WTC11 (cell line): Measurements from ENCODE around the gene FUT6. TPM values are rescaled to one million over a fixed set of nuclear protein-coding genes. Genes with fewer than 3 reads are reported as not detected.
"Not testable (repeated sequence)": the region's sequence is repeated elsewhere in the genome, so short reads cannot be mapped to it uniquely, and the experiment has no call there.

Source experiments
- ATAC-seq: fragments of 200-7000 bp; cut with Tn5 transposase; 2 replicates; pipeline ENCODE4 v1.10.0; 2021; ENCODE audit warnings: mild to moderate bottlenecking, moderate library complexity
- CTCF ChIA-PET: fragments of 300-600 bp; sonication (Branson Sonifier 250); formaldehyde crosslinking; loops from one replicate; lab custom pipeline; 2021; ENCODE audit warnings: antibody characterized with exemption; lab: Charles Lee
- POLR2A ChIA-PET: fragments of 350-600 bp; sonication (Branson Sonifier 250); formaldehyde crosslinking; loops from one replicate; lab custom pipeline; 2021; ENCODE audit warnings: antibody characterized with exemption; lab: Charles Lee
- DNase-seq: peaks from one replicate; pipeline ENCODE4 v3.0.0; 2021; ENCODE audit warnings: low spot score
- H3K27ac Mint-ChIP-seq: 2 replicates; pipeline ENCODE4 v1.8.0; 2021; ENCODE audit warnings: mixed read lengths
- H3K27me3 Mint-ChIP-seq: 2 replicates; pipeline ENCODE4 v1.8.0; 2021; ENCODE audit warnings: low read depth, mild to moderate bottlenecking, moderate library complexity, mixed read lengths
- H3K36me3 Mint-ChIP-seq: 2 replicates; pipeline ENCODE4 v1.8.0; 2021; ENCODE audit warnings: mixed read lengths
- H3K4me1 Mint-ChIP-seq: 2 replicates; pipeline ENCODE4 v1.8.0; 2022; ENCODE audit warnings: mixed read lengths
- H3K4me3 Mint-ChIP-seq: 2 replicates; pipeline ENCODE4 v1.8.0; 2021; ENCODE audit warnings: mild to moderate bottlenecking, moderate library complexity, mixed read lengths
- H3K9me3 Mint-ChIP-seq: 2 replicates; pipeline ENCODE4 v1.8.0; 2021; ENCODE audit warnings: mixed read lengths
- ATF6 ChIP-seq: sonication (generic); formaldehyde crosslinking; IDR thresholded peaks from 2 replicates; pipeline ENCODE4 v1.8.1; 2023; ENCODE audit warnings: mild to moderate bottlenecking, missing genetic modification reagents
- E2F5 ChIP-seq: sonication (generic); formaldehyde crosslinking; IDR thresholded peaks from 2 replicates; pipeline ENCODE4 v1.8.1; 2022; ENCODE audit warnings: mild to moderate bottlenecking, moderate library complexity, missing genetic modification reagents
- EMX1 ChIP-seq: fragments of 250-450 bp; sonication (Bioruptor Pico); IDR thresholded peaks from 2 replicates; pipeline ENCODE4 v1.8.0; 2021; ENCODE audit warnings: mild to moderate bottlenecking
- HMGXB4 ChIP-seq: sonication (generic); formaldehyde crosslinking; IDR thresholded peaks from 2 replicates; pipeline ENCODE4 v1.8.1; 2023; ENCODE audit warnings: mild to moderate bottlenecking, moderate library complexity, missing genetic modification reagents
- JAZF1 ChIP-seq: fragments of 250-450 bp; sonication (Bioruptor Pico); IDR thresholded peaks from 2 replicates; pipeline ENCODE4 v1.9.0; 2021; ENCODE audit warnings: moderate library complexity, mild to moderate bottlenecking, inconsistent platforms
- NFATC4 ChIP-seq: fragments of 250-450 bp; sonication (Bioruptor Pico); IDR thresholded peaks from 2 replicates; pipeline ENCODE4 v1.9.0; 2021; ENCODE audit warnings: mild to moderate bottlenecking
- NR2C2 ChIP-seq: sonication (generic); formaldehyde crosslinking; IDR thresholded peaks from 2 replicates; pipeline ENCODE4 v1.8.0; 2022; ENCODE audit warnings: mild to moderate bottlenecking, missing genetic modification reagents
- NR3C1 ChIP-seq: sonication (generic); formaldehyde crosslinking; conservative IDR thresholded peaks from 2 replicates; pipeline ENCODE4 v1.8.1; 2023; ENCODE audit warnings: low read depth, mild to moderate bottlenecking, missing genetic modification reagents
- RORB ChIP-seq: fragments of 250-450 bp; sonication (Bioruptor Pico); IDR thresholded peaks from 2 replicates; pipeline ENCODE4 v1.9.0; 2021; ENCODE audit warnings: mild to moderate bottlenecking
- SMAD4 ChIP-seq: sonication (generic); formaldehyde crosslinking; IDR thresholded peaks from 2 replicates; pipeline ENCODE4 v1.8.0; 2022; ENCODE audit warnings: mild to moderate bottlenecking, missing genetic modification reagents
- SOX15 ChIP-seq: fragments of 250-450 bp; sonication (Bioruptor Pico); IDR thresholded peaks from 2 replicates; pipeline ENCODE4 v1.9.0; 2021; ENCODE audit warnings: mild to moderate bottlenecking
- ZNF263 ChIP-seq: sonication (generic); formaldehyde crosslinking; IDR thresholded peaks from 2 replicates; pipeline ENCODE4 v1.8.1; 2022; ENCODE audit warnings: low read depth, mild to moderate bottlenecking, moderate library complexity, missing genetic modification reagents
- total RNA-seq: library from RNA; stranded (reverse); gene quantifications from 3 replicates; pipeline ENCODE4 v1.2.3, GENCODE V29; 2021
- TF ChIP-seq, protein P1 (sequence below): sonication (generic); formaldehyde crosslinking; IDR thresholded peaks from 2 replicates; pipeline ENCODE4 v1.8.0; 2022; ENCODE audit warnings: mild to moderate bottlenecking, missing genetic modification reagents
- TF ChIP-seq, protein P2 (sequence below): sonication (generic); formaldehyde crosslinking; IDR thresholded peaks from 2 replicates; pipeline ENCODE4 v1.8.1; 2023; ENCODE audit warnings: mild to moderate bottlenecking, missing genetic modification reagents, borderline replicate concordance
- TF ChIP-seq, protein P3 (sequence below): sonication (generic); formaldehyde crosslinking; conservative IDR thresholded peaks from 2 replicates; pipeline ENCODE4 v1.8.1; 2023; ENCODE audit warnings: mild to moderate bottlenecking, low read depth, missing genetic modification reagents, moderate library complexity

FUT6 gene
- total RNA-seq, 1 experiment from 2014 or later: not detected

DNA sequence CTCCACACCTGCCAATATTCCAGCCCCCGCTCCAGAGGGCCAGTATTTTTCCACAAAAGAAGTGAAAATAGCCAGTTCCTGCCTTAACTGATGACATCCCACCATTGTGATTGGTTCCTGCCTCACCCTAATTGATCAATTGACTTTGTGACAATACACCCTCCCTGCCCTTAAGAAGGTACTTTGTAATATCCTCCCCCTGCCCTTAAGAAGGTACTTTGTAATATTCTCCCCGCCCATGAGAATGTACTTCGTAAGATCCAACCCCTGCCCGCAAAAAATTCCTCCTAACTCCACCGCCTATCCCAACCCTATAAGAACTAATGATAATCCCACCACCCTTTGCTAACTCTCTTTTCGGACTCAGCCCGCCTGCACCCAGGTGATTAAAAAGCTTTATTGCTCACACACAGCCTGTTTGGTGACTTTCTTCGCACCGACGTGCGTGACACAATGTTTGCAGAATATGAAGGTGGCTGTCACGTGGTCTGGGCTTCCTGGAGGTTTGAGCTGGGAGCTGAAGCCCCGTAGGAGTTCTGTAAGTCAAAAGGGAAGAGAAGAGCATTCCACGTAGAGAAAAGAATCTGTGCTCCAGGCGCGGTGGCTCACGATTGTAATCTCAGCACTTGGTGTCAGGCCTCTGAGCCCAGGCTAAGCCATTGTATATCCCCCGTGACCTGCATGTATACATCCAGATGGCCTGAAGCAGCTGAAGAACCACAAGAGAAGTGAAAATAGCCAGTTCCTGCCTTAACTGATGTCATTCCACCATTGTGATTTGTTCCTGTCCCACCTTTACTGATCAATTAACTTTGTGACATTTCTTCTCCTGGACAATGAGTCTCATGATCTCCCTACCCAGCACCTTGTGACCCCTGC lies 17.9 kb upstream of the FUT6 start (continued):
- no peak for TF ChIP-seq NR3C1 (CRISPR knock-in tag)
- TF ChIP-seq SMAD4 (CRISPR knock-in tag): no peak
- no peak for TF ChIP-seq ZNF263 (CRISPR knock-in tag)
- TF ChIP-seq NFATC4 (CRISPR knock-in tag): no peak
- TF ChIP-seq HMGXB4: no peak
- no peak for TF ChIP-seq SOX15 (CRISPR knock-in tag)
- no peak for TF ChIP-seq EMX1 (CRISPR knock-in tag)
- TF ChIP-seq ATF6 (CRISPR knock-in tag): no peak
- TF ChIP-seq RORB (CRISPR knock-in tag): no peak
- no peak for TF ChIP-seq JAZF1 (CRISPR knock-in tag)
- TF ChIP-seq, protein P1, sequence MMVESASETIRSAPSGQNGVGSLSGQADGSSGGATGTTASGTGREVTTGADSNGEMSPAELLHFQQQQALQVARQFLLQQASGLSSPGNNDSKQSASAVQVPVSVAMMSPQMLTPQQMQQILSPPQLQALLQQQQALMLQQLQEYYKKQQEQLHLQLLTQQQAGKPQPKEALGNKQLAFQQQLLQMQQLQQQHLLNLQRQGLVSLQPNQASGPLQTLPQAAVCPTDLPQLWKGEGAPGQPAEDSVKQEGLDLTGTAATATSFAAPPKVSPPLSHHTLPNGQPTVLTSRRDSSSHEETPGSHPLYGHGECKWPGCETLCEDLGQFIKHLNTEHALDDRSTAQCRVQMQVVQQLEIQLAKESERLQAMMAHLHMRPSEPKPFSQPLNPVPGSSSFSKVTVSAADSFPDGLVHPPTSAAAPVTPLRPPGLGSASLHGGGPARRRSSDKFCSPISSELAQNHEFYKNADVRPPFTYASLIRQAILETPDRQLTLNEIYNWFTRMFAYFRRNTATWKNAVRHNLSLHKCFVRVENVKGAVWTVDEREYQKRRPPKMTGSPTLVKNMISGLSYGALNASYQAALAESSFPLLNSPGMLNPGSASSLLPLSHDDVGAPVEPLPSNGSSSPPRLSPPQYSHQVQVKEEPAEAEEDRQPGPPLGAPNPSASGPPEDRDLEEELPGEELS (CRISPR knock-in tag): no peak
- TF ChIP-seq NR2C2: no peak
- TF ChIP-seq, protein P2, sequence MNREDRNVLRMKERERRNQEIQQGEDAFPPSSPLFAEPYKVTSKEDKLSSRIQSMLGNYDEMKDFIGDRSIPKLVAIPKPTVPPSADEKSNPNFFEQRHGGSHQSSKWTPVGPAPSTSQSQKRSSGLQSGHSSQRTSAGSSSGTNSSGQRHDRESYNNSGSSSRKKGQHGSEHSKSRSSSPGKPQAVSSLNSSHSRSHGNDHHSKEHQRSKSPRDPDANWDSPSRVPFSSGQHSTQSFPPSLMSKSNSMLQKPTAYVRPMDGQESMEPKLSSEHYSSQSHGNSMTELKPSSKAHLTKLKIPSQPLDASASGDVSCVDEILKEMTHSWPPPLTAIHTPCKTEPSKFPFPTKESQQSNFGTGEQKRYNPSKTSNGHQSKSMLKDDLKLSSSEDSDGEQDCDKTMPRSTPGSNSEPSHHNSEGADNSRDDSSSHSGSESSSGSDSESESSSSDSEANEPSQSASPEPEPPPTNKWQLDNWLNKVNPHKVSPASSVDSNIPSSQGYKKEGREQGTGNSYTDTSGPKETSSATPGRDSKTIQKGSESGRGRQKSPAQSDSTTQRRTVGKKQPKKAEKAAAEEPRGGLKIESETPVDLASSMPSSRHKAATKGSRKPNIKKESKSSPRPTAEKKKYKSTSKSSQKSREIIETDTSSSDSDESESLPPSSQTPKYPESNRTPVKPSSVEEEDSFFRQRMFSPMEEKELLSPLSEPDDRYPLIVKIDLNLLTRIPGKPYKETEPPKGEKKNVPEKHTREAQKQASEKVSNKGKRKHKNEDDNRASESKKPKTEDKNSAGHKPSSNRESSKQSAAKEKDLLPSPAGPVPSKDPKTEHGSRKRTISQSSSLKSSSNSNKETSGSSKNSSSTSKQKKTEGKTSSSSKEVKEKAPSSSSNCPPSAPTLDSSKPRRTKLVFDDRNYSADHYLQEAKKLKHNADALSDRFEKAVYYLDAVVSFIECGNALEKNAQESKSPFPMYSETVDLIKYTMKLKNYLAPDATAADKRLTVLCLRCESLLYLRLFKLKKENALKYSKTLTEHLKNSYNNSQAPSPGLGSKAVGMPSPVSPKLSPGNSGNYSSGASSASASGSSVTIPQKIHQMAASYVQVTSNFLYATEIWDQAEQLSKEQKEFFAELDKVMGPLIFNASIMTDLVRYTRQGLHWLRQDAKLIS (CRISPR knock-in tag): no peak
- TF ChIP-seq, protein P3, sequence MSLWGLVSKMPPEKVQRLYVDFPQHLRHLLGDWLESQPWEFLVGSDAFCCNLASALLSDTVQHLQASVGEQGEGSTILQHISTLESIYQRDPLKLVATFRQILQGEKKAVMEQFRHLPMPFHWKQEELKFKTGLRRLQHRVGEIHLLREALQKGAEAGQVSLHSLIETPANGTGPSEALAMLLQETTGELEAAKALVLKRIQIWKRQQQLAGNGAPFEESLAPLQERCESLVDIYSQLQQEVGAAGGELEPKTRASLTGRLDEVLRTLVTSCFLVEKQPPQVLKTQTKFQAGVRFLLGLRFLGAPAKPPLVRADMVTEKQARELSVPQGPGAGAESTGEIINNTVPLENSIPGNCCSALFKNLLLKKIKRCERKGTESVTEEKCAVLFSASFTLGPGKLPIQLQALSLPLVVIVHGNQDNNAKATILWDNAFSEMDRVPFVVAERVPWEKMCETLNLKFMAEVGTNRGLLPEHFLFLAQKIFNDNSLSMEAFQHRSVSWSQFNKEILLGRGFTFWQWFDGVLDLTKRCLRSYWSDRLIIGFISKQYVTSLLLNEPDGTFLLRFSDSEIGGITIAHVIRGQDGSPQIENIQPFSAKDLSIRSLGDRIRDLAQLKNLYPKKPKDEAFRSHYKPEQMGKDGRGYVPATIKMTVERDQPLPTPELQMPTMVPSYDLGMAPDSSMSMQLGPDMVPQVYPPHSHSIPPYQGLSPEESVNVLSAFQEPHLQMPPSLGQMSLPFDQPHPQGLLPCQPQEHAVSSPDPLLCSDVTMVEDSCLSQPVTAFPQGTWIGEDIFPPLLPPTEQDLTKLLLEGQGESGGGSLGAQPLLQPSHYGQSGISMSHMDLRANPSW (CRISPR knock-in tag): no peak
- TF ChIP-seq E2F5 (CRISPR knock-in tag): no peak

- H3K9me3 Mint-ChIP-seq, H3K27me3 Mint-ChIP-seq, DNase-seq, H3K4me1 Mint-ChIP-seq, H3K27ac Mint-ChIP-seq, H3K4me3 Mint-ChIP-seq, POLR2A ChIA-PET, CTCF ChIA-PET, H3K36me3 Mint-ChIP-seq, ATAC-seq: not testable (repeated sequence)
Measured at GRCh38 chr19:5855151-5855550, 15.6 kb upstream of the FUT6 start.

GRCh38 chr19:5854121-5854520 lies 14.6 kb upstream of the FUT6 start:
- DNase-seq, H3K36me3 Mint-ChIP-seq, H3K27ac Mint-ChIP-seq, POLR2A ChIA-PET, H3K27me3 Mint-ChIP-seq, H3K4me1 Mint-ChIP-seq, H3K9me3 Mint-ChIP-seq, CTCF ChIA-PET, H3K4me3 Mint-ChIP-seq, ATAC-seq: not testable (repeated sequence)
